Rectal smooth muscle tissue (tissue), 1 donor: ENCODE data around the gene DRC3.

ENCODE experiments used
- H3K27ac ChIP-seq: one replicate; pipeline ENCODE4 v1.7.0; 2013; ENCODE audit warnings: low read depth, low read length, inconsistent platforms
- H3K27me3 ChIP-seq: one replicate; pipeline ENCODE4 v1.7.0; 2013; ENCODE audit warnings: low read length; ENCODE audit not compliant: control insufficient read depth, insufficient read depth
- H3K36me3 ChIP-seq: one replicate; pipeline ENCODE4 v1.7.0; 2013; ENCODE audit warnings: low read length; ENCODE audit not compliant: control insufficient read depth, insufficient read depth
- H3K4me1 ChIP-seq: one replicate; pipeline ENCODE4 v1.7.0; 2013; ENCODE audit warnings: low read length; ENCODE audit not compliant: control insufficient read depth, insufficient read depth
- H3K4me3 ChIP-seq: one replicate; pipeline ENCODE4 v1.7.0; 2013; ENCODE audit warnings: low read length
- H3K9ac ChIP-seq: one replicate; pipeline ENCODE4 v1.7.0; 2013; ENCODE audit warnings: low read length

Gene DRC3

DNA sequence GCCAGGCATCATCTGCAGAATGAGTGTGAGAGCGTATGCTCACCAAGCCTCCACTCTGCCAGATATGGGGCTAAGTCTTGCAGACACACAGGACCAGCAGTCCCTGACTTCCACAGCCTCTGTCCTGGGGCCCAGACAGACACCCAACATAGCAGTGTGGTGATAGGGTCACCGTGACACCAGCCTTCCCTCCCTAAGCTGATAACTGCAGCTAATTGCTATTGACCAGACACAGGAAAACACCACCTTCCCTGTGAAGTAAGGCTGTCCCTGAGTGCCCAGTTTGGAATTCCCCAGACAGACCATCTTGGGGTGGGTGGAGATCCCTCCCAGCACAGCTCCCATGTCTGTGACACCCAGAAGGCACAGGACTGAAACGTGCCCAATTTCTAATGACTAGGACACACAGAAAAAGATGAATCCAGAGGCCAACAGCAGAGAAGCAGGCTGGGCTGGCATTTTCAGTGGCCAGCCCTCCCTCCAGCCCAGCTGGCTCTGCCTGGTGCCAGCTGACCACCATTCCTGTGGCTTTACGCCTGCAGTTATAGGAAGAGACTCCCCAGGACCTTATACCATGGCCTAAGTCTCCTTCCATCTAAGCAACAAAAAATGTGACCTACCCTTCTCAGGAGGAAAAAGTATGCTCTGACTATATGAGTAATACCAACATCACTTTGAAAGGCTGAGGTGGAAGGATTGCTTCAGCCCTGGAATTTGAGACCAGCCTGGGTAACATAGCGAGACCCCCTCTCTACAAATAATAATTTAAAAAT is 36.0 kb downstream of the DRC3 start:
- H3K9ac ChIP-seq: no peak overlapping the region
- no peaks in the 10 kb centered on the region for H3K27me3 ChIP-seq
- no peak overlapping the region for H3K4me3 ChIP-seq
- no peaks in the 10 kb centered on the region for H3K36me3 ChIP-seq
- no peak overlapping the region for H3K27ac ChIP-seq
- no peaks in the 10 kb centered on the region for H3K4me1 ChIP-seq

DNA sequence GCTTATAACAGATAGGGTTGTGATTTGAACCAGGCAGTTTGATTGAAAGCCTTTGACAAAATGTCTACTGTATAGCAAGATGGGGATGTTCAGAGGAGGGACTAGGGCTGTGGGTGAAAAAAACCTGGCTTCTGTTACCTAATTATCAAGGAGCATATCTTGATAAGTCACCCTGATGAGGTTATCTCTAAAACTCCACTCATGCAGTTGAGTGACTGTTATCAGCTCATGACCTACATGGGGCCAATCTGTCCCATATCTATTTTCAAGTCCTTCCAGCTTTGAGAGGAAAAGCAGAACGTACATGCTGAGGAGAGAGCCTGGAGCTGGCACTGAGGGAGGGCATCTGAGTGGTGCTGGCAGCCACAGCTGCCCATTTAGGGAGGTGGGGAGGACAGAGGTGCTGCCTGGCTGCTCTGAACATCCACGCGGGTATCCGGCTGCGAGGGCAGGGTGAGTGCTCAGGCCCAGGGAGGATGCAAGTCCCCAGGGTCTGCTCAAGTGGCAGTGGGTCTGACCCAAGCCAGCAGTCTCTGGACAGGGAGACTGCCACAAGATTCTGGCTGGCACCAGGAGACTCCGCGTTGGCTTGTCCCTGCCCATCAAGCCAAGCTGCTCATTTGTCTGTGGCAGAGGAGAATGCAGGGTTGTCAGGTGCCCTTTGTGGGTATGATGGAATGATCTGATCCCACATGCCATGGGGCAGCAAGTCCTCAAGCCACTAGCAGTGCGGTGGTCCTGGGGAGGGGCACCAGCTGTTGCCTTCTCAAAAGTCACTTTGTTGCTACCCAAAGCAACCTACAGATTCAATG is 37.2 kb downstream of the DRC3 start:
- H3K4me1 ChIP-seq: no peaks in the 10 kb centered on the region
- H3K4me3 ChIP-seq: no peak overlapping the region
- H3K9ac ChIP-seq: no peak overlapping the region
- no peaks in the 10 kb centered on the region for H3K27me3 ChIP-seq
- no peaks in the 10 kb centered on the region for H3K36me3 ChIP-seq
- H3K27ac ChIP-seq: no peak overlapping the region

DNA sequence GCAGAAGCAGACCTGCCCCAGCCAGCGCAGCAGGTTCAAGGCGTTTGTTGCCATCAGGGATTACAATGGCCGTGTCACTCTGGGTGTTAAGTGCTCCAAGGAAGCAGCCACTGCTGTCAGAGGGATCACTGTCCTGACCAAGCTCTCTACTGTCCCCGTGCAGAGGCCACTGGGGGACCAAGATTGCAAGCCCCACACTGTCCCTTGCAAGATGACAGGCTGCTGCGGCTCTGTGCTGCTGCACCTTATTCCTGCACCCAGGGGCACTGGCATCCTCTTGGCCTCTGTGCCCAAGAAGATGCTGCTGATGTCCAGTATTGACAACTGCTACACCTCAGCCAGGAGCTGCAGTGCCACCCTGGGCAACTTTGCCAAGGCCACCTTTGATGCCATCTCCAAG is 38.6 kb downstream of the DRC3 start:
- H3K9ac ChIP-seq: no peak overlapping the region
- H3K27me3 ChIP-seq: no peaks in the 10 kb centered on the region
- peaks cover 4% of the 10 kb centered on the region for H3K36me3 ChIP-seq
- no peak overlapping the region for H3K4me3 ChIP-seq
- no peaks in the 10 kb centered on the region for H3K4me1 ChIP-seq
- no peak overlapping the region for H3K27ac ChIP-seq

DNA sequence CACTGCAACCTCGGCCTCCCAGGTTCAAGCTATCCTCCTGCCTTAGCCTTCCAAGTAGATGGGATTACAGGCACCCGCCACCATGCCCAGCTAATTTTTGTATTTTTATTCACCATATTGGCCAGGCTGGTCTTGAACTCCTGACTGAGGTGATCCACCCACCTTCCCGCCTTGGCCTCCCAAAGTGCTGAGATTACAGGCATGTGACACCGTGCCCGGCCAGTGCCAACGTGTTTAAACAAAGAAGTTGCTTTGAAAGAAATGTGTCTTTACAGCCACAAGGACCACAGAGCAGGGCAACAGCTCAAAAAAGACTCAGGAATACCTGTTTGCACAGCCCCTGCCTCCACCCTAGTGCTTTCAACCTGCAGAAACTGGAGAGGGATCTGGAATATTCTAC is 41.3 kb downstream of the DRC3 start:
- no peaks in the 10 kb centered on the region for H3K27me3 ChIP-seq
- no peak overlapping the region for H3K27ac ChIP-seq
- no peak overlapping the region for H3K9ac ChIP-seq
- no peaks in the 10 kb centered on the region for H3K4me1 ChIP-seq
- H3K4me3 ChIP-seq: no peak overlapping the region
- H3K36me3 ChIP-seq: peaks cover 7% of the 10 kb centered on the region

DNA sequence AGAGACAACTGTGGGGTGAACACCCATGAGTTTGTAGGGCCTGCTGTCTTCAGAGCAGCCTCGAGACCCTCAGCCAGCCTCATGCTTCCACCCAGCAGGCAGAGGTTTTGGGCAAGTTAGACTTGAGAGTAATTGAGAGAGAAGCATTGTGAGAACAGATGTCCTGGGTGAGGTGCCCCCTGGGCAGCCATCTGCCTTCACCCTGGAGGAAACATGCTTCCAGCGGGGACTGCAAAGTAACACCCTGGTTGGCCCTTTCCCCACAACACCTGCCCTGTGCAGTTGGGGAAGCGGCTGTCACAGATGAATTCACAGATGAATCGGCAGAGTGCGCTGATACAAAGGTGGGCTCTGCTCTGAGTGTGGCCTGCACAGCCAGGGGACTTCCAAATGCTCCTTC is 42.9 kb downstream of the DRC3 start:
- Histone ChIP-seq H3K36me3 (peaks cover 10% of the 10 kb centered on the region), H3K27ac (no peak overlapping the region), H3K4me3 (no peak overlapping the region), H3K9ac (no peak overlapping the region), H3K4me1 (no peaks in the 10 kb centered on the region), H3K27me3 (no peaks in the 10 kb centered on the region)

DNA sequence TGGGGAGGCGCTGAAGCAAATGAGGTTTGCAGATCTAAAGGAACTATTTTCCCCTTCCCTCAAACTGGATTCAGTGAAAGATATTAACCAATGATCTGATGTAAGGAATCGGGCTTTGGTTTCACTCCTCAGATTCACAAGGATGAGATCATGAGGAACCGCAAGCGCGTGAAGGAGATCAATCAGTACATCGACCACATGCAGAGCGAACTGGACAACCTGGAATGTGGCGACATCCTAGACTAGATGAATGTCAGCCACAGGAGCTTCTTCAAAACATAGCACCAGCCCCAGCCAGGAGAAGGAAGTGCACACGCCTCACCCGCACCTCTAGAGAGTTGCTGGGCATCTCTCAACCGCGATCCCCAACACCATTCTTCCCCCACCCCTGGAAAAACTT is 43.8 kb downstream of the DRC3 start:
- H3K4me3 ChIP-seq: no peak overlapping the region
- no peaks in the 10 kb centered on the region for H3K4me1 ChIP-seq
- no peak overlapping the region for H3K9ac ChIP-seq
- H3K27me3 ChIP-seq: no peaks in the 10 kb centered on the region
- no peak overlapping the region for H3K27ac ChIP-seq
- peaks cover 11% of the 10 kb centered on the region for H3K36me3 ChIP-seq

DNA sequence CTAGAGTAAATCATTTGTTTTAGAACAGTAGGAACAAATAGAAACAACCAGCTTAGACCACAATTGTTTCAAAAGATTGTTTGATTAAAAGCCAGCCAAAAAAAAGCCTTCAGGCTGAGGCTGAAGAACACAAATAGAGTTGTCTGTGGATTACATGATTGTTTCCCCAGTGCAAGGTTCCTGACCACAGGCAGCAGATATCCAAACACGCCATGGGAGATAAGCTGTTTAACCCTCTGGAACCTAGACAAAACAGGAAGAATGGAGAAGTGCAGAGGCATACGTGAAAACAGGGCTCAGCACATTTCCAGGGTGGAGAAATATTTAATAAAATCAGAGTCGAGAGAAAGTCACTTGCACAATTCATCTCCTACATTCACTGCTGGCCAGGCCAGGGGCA is 45.3 kb downstream of the DRC3 start:
- Histone ChIP-seq H3K27ac (no peak overlapping the region), H3K4me1 (no peaks in the 10 kb centered on the region), H3K36me3 (peaks cover 16% of the 10 kb centered on the region), H3K4me3 (no peak overlapping the region), H3K27me3 (no peaks in the 10 kb centered on the region), H3K9ac (no peak overlapping the region)

DNA sequence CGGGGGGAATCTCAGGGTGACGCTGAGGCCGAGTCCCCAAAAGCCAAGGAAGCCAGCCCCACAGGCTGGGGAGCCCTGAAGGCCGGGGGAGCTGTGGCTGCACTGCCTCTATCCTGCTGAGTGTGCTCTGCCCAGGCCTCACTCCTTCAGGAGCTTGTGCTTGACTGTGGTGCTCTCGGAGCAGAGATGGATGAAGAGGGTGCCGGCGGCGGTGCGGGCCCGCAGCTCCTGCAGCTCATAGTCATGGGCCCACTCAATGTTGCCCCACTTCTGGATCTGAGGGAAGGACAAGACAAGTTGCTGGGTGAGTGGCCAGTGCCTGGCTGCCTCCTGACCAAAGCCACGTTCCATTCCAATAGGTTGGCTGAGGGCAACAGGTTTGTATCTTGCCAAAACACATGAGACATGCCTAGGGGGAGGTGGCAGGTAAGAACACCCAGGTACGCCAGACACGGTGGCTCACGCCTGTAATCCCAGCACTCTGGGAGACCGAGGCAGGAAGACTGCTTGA is 45.8 kb downstream of the DRC3 start:
- Histone ChIP-seq H3K9ac (no peak overlapping the region), H3K4me1 (no peaks in the 10 kb centered on the region), H3K27me3 (no peaks in the 10 kb centered on the region), H3K27ac (no peak overlapping the region), H3K36me3 (peaks cover 16% of the 10 kb centered on the region), H3K4me3 (no peak overlapping the region)

DNA sequence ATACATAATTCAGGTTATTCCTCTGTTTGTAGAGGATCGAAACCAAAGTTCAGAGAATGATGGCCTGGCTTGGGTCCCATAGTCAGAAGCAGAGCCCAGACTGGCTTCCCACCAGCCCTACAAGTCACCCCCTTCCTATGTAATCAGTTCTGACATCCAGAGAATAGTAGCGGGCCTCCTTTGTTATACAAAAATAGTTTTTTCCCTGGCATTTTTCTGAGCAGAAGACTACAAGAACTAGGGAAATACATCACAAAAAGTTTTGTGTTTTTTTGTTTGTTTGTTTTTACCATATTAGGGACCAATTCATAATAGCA is 47.1 kb downstream of the DRC3 start:
- H3K27me3 ChIP-seq: no peaks in the 10 kb centered on the region
- no peak overlapping the region for H3K9ac ChIP-seq
- H3K4me3 ChIP-seq: no peak overlapping the region
- no peak overlapping the region for H3K27ac ChIP-seq
- H3K4me1 ChIP-seq: no peaks in the 10 kb centered on the region
- peaks cover 21% of the 10 kb centered on the region for H3K36me3 ChIP-seq

DNA sequence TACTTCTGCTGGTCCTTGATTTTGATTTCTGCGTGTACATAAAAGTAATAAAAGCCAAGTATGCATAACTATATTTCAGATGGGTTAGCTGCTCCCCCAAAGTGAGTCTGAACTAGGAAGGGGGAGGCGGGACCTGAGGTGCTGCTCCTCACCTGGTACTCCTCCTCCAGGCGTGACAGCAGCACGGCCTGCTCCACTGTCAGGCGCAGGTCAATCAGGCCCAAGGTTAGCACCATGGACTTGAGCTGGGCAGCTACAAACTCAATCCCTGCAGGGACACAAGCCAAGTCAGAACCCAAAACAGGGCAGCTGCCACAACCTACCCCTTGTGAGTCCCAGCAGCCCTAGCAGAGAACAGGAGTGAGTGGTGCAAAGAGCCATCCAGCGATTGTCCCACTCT is 48.3 kb downstream of the DRC3 start:
- Histone ChIP-seq H3K27ac (no peak overlapping the region), H3K27me3 (no peaks in the 10 kb centered on the region), H3K36me3 (peaks cover 22% of the 10 kb centered on the region), H3K4me1 (no peaks in the 10 kb centered on the region), H3K4me3 (no peak overlapping the region), H3K9ac (no peak overlapping the region)

DNA sequence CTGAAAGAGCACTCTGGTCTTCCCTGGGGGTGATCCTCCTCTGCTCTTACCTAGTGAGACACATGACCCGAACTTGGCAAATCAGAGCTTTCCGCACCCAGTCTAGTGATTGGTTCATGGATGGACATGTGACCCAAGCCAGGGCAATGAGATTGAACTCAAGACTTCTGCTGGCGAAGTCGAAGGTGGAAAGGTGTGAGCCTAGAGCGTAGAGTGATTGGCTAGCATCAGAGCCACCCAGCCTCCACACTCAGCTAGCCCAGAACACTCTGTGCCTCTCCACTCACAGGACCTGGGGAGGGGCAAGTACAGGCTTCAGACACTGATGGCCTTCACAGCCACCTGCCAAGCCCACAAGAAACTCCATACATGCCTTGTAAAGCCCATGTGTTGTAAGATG is 48.7 kb downstream of the DRC3 start:
- H3K36me3 ChIP-seq: peaks cover 25% of the 10 kb centered on the region
- no peak overlapping the region for H3K4me3 ChIP-seq
- no peaks in the 10 kb centered on the region for H3K27me3 ChIP-seq
- no peaks in the 10 kb centered on the region for H3K4me1 ChIP-seq
- no peak overlapping the region for H3K27ac ChIP-seq
- no peak overlapping the region for H3K9ac ChIP-seq

DNA sequence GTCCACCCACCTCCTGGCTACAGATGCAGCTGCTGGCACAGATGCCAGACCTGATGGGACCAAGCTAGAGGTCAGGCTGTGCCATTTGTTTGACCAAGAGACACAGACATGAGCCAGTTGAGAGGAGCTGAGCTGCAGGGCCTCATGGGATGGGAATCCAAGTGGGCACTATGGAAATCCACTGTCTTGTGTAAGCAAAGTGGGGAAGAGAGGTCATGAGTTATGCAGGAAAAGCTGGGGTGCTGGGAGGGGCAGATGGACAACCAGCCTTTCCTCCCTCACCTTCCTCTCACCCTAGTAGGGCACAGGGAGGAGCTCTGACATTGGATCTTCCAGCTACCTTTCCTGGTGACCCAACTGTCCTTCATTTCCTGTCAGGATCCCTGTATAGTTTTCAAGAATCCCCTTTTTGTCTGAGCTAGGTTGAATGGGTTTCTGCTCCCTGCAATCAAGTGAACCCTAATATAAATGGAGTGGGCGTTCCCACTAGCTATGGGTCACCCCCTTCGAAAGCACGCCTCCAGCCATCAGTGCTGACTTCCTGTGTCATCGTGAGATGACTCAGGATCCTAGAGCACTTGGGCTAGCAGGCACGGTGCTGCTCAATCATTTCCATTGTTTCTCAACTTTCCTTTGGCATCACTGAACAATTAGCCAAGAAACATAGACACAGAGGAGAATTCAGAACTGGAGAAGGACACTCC is 52.7 kb downstream of the DRC3 start:
- no peak overlapping the region for H3K27ac ChIP-seq
- no peak overlapping the region for H3K4me3 ChIP-seq
- peaks cover 20% of the 10 kb centered on the region for H3K36me3 ChIP-seq
- no peaks in the 10 kb centered on the region for H3K4me1 ChIP-seq
- no peak overlapping the region for H3K9ac ChIP-seq
- H3K27me3 ChIP-seq: no peaks in the 10 kb centered on the region
